ENCODE measurements around the gene IBA57.

Gene IBA57

DNA sequence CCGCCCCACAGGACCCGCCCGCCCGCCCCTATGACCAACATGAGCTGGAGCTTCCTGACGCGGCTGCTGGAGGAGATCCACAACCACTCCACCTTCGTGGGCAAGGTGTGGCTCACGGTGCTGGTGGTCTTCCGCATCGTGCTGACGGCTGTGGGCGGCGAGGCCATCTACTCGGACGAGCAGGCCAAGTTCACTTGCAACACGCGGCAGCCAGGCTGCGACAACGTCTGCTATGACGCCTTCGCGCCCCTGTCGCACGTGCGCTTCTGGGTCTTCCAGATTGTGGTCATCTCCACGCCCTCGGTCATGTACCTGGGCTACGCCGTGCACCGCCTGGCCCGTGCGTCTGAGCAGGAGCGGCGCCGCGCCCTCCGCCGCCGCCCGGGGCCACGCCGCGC, 7.9 kb upstream of the IBA57 start:
- DNase-seq: no peak

DNA sequence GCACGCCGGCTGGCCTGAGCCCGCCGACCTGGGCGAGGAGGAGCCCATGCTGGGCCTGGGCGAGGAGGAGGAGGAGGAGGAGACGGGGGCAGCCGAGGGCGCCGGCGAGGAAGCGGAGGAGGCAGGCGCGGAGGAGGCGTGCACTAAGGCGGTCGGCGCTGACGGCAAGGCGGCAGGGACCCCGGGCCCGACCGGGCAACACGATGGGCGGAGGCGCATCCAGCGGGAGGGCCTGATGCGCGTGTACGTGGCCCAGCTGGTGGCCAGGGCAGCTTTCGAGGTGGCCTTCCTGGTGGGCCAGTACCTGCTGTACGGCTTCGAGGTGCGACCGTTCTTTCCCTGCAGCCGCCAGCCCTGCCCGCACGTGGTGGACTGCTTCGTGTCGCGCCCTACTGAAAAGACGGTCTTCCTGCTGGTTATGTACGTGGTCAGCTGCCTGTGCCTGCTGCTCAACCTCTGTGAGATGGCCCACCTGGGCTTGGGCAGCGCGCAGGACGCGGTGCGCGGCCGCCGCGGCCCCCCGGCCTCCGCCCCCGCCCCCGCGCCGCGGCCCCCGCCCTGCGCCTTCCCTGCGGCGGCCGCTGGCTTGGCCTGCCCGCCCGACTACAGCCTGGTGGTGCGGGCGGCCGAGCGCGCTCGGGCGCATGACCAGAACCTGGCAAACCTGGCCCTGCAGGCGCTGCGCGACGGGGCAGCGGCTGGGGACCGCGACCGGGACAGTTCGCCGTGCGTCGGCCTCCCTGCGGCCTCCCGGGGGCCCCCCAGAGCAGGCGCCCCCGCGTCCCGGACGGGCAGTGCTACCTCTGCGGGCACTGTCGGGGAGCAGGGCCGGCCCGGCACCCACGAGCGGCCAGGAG, 7.2 kb upstream of the IBA57 start:
- no peak for DNase-seq

DNA sequence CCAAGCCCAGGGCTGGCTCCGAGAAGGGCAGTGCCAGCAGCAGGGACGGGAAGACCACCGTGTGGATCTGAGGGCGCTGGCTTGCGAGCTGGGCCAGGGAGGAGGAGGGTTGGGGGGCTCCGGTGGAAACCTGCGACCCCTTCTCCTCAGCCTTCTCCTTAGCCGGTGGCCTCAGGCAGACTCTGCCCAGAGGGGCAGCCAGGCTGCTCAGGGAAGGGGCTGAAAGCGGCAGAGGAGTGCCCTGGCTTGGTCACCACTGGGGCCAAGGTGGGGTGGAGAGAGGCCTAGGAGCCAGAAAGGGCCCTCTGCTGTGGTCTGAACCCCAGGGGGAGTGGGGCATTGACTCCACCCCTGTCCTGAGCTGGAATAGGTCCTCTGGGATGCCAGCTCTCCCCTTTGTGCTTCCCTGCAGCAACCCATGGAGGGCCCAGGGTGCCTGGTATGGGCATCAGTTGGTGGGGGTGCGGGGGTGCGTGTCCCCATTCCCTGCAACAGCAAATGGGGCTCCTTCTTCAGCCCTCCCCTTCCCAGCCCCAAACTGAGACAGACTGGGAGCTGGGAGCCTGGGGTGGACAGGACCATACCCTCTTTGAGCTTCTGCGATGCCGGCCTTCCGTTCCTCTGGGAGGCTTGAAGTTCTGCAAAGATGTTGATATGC, 6.5 kb upstream of the IBA57 start:
- DNase-seq: no peak

DNA sequence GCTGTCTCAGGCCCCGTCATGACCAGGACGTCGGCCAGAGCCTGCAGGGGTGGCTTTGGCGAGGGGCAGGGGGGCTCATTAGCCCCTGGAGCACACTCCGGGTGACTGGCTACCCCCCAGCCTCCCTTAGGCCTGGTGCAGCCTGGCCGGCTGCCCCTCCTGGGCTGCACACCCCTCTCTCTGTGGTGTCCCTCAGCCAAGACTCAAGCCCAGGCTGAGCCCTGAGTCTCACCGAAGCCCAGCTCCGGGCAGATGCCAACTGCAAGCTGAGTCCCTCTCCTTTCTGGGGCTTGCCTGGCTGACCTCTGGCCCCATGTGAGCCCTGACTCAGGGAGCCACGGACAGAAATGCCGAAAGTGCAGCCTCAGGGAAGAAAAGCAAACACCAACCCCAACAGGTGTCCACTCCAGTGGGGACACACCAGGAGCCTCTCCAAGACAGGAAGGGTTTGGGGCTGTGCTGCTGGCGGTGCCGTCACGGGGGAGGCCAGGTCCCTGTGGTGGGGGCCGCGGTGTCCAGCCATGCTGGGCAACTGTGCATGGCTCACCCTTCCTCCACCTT, 5.3 kb upstream of the IBA57 start:
- no peak for DNase-seq

DNA sequence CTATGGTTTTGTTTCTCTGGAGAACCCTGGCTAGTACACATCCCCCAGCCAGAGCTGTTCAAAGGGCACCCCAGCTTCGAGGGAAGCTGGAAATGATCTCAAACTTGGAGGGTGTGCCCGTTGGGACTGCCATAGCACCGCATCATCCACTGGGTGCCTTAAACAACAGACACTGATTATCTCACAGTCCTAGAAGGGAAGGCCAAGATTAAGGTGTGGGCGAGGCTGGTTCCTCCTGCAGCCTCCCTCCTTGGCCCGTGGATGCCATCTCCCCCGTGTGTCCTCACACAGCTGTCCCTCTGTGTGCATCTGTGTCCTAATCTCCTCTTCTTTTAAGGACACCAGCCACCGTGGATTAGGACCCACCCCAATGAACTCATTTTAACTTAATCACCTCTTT, 4.2 kb upstream of the IBA57 start:
- DNase-seq: no peak

DNA sequence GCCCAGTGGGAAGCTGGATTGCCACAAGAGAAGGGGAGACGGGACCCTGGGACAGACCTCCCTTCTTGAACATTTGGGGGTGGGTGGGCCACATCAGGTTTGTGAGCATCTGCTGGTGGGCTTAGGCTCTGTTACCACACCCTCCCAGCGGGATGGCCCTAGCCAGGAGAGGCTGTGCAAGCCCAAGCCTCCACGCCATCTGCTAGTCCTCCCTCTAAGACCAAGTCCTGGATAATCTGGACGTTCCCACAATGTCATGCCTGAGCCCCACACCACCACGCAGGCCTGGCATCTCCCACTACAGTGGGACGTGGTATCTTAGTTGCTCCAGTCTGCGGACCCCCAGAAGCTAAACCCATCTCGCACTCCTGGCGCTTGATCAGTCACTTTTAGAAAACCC, 3.7 kb upstream of the IBA57 start:
- DNase-seq: no peak

DNA sequence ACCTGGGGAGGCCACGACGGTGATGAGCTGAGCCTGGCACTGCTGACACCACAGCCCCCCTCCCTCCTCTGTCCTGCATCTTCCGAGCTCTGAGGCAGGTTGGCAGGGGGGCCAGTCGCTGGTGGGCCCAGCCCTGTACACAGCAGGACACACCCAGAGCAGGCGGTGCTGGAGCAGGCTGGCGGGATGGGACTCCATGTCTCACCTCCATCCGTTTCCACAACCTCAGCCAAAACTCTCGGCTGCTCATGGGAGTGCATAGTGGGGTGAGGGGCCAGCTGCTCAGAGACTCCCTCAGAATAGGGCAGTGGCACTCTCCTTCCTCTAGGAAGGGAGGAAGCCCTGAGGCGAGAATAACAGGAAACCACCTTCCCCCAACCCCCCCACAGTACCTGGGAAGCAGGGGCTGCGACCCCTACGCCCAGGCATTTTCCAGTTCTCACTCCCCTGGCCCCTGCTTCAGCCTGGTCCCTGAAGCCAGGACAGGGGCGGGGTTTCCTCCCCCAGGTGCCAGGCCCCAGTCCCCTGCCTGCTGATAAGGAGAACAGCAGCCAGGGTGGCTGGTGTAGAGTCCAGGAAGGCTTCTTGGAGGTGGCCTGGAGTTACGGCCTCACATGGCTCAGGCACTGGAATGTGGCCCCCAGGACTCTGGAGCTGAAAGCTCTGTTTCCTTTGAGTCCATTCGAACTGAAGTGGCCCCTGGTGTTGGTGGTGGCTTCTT, 3.2 kb upstream of the IBA57 start:
- DNase-seq: peak in 1 of 6 experiments; percentile 43

DNA sequence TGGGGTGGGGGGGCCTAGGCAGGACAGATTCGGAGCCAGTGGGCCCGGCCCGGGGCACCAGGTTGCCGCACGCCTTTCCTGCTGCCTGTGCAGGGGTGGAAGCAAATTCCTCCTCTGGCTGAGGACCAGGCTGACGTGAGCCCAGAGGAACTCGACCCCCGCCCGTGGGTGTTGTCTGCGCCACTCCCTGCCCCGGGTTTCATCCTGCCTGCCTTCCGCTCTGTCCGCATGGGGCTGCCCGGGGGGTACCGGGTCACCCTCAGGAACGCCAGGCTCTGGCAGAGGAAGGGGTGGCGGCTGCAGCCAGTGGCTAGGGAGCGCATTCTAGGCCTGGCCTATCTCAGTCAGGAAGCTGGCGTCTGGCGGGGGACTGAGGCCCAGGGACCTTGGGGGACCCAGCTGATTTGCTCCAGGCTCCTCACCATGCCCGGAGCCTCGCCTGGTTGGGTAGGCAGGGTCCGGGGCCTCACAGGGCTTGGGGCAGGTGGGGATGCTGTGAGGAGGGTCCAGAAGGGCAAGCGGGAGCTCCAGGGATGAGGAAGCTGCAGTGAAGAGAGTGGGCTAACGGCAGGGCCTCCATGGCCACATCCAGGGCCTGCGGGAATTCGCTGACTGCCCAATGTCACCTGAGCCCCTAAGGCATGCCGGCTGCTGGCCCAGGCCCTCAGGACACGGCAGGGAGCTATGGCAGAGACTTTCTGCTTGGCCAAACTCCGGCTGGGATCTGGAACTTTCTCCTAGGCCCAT, 2.4 kb upstream of the IBA57 start:
- DNase-seq: no peak

DNA sequence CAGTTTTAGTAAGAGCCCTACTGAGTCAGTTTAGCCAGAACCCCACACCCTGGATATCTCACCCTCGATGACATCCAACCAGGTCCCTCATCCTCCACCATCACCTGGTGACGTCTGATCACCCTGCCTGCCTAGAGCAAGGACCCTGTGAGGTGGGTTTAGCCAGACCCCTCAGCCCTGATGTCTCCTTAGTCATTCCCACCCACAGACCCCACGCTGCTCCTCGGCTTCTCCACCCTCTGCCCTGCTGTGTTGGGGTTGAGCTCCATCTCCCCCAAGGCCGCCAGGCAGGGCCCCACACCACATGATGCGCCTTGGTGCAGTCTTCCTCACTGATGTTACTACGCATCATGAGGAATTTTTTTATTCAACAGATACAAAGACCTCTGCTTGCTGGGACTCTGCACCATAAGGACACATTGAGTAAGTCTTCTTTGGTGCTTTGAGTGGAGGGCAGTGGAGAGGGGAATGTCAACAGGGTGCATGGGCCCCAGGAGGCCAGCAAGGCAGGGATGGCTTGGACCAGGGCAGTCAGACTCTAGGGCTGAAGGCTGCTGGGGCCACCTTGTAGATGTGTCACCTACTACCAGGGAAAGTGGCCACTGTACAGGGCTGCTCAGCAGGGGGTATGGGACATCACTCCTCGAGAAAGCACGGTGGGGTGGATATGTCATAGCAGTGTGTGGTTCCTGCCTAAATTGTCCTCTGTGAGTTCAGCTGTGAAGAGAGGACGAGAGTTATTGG, 1.7 kb upstream of the IBA57 start:
- no peak for DNase-seq

DNA sequence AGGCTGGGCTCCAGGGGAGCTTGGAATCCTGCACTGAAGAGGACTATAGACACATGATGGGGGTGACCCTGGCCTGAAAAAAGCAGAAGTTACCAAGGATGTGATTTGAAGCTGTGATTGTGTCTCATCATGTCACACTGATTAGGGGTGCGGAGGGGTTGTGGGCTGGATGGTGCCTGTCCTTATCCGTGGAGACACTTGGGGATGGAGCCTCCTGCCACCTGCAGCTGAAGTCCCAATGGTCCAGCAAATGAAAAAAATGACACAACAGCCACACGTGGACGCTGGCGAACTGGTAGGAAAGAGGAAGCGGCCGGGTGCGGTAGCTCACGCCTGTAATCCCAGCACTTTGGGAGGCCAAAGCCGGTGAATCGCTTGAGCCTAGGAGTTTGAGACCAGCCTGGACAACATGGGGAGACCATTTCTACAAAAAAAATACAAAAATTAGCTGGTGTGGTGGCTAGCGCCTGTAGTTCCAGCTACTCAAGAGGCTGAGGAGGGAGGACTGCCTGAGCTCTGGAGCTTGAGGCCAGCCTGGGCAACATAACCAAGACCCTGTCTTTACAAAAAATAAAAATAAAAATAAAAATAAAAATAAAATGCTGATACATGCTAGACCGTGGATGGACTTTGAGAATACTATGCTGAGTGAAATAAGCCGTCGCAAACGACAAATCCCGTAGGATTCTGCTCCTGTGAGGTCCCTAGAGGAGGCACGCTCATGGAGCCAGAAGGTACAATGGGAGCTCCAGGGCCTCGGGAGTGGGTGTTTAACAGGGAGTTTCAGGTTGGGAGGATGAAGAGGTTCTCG, 838 bp upstream of the IBA57 start:
- no peak for DNase-seq

DNA sequence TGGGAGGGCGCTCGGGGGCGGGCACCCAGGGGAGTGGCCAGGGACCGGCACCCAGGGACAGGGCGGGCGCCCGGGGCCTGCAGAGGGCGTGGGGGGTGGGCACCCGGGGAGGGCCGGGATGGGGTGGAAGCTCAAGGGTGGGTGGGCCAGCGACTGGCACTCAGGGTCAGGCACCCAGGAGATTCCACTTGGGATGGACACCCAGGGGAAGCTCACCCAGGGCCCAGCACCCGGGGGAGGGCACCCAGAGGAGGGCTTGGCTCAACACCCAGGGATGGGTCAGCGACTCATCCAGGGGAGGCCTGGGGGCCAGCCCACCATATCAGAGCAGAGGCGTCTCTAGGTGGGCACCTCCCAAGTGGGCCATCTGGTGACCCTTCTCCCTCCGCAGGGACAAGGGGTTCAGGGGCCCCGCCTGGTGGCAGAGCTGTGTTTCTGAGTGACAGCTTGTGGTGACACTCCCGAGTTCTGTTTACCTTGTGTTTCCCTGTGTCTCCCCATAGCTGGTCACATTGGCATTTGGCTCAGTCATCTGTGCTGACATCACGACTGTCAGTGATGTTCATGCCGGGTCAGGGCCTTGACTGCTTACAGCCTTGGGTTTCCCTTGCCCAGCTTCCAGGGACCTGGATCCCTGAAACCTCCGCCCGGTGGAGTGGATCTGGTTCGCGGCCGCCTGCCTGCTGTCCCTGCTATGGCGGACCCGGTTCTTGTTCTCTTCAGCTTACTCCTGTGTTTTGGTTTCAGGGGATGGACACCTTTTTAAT, 749 bp downstream of the IBA57 start:
- peak in 5 of 6 experiments; percentile 42 to 82 (median 64) for DNase-seq

DNA sequence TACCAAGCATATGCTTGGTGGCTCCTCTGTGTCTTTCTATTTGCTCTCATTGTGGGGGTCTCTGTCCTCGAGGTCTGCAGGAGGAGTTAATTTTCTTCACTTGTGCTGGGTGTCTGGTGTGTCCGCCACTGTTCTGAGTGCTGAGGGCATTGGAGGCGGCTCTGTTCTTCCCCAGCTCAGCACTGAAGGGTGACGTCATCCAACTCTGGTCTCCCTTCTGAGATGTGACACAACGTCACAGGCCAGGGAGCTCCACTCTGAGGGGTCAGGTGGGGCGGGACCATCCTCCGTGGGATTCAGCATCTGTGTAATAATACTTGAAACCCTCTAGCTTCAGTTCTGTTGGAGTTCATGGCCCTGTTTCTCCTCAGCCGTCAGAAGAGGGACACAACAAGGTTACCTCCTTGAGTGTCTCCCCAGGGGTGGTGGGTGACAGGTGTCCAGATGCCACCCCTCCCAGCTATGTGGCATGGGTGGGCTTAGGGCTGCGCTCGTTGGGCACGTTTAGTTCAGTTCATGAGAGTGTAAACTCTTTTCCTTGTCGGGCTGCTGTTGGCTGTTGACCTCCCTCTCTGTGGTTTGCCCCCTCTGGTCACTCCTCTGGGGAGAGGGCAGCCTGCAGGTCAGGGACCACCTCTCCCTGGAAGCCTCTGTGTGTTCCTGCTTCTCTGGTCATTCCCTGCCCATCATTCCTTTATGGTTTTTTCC, 3.1 kb downstream of the IBA57 start:
- DNase-seq: no peak

DNA sequence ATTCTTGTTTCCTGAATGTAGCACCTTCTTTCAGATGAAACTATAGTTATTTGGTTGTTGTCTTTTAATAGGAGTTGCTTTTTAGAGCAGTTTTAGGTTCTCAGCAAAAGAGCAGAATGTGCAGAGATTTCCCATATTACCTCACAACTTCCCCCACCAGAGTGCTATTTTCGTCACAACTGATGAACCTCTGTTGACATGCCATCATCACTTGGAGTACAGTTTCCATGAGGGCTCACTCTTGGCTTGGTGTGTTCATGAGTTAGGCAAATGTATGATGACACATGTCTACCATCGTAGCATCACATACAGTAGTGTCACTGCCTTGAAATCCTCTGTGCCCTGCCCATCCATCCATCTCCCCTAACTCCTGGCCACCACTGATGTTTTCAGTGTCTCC, 3.7 kb downstream of the IBA57 start:
- no peak for DNase-seq

DNA sequence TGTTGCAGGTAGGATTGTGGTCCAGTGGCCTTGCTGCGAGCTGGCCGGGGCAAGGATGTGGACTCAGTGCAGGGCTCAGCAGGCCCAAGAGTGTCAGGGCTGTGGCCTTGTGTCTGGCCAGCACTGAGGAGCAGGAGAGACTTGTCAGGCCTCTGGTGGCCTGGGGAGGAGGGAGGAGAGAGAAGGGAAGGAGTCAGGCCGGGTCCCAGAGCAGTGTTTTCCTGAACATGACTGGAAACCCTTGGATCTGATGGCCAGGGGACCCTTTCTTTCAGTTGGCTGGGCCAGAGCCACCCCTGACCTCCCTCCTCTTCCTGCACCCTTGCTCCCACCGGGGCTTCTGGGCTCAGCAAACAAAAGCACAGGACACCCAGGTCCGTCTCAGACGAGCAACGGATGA, 5.1 kb downstream of the IBA57 start:
- no peak for DNase-seq

DNA sequence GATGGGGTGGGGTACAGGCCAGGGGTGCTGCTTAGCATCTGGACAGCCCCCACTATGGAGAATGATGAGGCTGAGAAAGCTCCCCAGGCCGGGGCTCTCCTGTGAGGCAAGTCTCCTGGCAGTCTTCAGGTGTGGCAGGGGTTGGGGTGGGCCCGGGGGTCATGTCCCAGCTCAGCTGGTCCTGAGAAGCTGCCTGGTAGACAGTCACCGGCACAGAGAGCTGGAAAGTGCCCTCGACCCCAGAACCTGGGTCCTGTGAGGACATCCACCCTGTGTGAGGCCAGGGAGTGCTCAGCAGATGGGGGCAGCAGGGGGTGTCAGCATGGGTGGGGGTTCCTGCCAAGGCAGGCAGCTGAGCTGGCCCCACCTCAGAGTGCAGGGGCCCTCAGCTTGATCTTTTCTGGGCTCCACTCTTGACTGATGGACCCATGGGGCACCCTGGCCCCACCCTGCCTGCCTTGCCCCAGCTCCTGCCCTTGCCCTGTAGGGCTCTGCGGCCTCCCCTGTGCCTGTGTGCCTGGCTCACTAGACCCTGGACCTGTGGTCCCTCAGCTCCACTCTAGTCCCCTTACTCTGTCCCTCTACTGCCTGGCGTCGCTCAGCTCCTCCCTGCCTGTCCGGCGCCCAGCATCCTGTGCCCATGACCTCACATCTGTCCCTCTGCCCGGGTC, 5.8 kb downstream of the IBA57 start:
- no peak for DNase-seq

DNA sequence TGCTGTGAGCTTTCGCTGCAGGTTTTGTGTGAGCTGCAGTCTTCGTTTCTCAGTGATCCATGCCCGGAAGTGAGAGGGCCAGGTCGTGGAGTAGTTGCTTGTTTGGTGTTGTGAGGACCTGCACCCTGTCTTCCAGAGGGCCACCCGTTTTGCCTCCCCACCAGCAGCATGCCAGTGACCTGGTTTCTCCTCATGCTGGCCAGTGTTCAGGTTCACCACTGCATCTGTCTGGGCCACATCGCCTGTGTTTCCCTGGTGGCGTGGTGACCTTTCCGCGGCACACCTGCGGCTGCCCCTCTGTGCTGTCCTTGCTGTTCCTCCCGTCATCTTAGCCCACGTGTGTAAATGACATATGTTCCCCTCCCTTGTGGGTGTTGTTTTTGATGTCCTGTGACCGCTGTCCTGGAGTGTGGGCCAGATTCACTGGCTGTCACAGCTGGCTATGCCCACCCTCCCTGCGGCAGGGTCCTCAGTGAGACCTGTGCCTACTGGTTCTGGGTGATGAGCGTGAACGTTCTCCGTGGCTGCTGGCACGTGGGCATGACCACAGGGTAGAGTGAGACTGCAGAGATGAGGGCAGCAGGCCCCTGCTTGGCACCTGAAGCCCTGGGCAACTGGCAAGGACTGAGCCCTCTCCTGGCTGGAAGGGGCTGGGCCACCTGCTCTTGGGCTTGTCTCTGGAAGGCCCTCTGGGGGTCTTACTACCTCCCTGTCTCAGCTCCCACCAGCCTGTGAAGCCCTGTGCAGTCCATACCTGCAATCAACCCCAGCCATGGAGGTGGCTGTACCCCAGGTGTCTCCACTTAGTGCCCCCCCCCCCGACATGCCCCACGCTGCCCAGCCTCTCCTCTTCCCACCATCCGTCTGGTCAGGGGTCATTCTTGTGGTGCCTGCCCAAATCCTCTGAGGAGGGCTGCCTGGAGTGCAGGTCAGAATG, 7.3 kb downstream of the IBA57 start:
- DNase-seq: no peak

DNA sequence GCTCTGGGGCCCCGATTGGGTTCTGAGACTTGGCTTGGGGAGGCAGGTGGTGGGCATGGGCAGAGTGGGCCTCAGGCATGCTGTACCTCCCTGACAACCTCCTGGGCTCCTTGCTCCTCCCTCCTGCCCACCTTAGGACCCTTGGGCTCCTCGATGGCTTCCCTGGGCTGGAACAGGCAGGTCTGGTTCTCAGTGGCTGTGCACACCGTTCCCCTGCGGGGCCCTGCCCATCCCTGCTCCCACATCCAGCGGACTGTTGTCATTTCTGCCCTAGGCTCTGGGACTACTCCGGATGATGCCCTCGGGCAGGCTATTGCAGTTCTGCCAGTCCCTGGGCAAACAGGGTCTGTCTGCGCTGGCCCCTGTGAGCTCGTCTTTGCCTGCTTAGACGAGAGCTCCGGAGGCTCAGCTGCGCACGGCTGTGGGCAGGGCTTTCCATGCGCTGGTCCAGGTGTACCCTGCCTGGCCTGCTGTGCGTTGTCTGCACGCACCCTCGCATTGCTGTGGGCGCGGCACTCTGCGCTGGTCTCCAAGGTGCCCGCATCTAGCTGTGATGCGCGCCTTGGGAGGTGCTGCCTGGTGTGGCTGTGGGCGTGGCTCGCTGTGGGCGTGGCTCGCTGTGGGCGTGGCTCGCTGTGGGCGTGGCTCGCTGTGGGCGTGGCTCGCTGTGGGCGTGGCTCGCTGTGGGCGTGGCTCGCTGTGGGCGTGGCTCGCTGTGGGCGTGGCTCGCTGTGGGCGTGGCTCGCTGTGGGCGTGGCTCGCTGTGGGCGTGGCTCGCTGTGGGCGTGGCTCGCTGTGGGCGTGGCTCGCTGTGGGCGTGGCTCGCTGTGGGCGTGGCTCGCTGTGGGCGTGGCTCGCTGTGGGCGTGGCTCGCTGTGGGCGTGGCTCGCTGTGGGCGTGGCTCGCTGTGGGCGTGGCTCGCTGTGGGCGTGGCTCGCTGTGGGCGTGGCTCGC, 8.2 kb downstream of the IBA57 start:
- peak in 5 of 6 experiments; percentile 7 to 49 (median 40) for DNase-seq

Measured in stimulated activated naive CD4-positive, alpha-beta T cell (primary cell).